SK-N-SH treated with all-trans-retinoic acid at 6 μM for 48 hours (cell line): ENCODE data around the gene DCTN5.

ENCODE experiments used
- ATAC-seq: fragments of 200-7000 bp; cut with Tn5 transposase; 3 replicates; pipeline ENCODE4 v1.9.1; 2020; ENCODE audit warnings: mild to moderate bottlenecking, moderate library complexity
- CSDC2 ChIP-seq: fragments of 250-450 bp; sonication (Bioruptor Pico); IDR thresholded peaks from 2 replicates; pipeline ENCODE4 v1.5.0; 2020; ENCODE audit warnings: mild to moderate bottlenecking, moderate library complexity
- ESRRG ChIP-seq: fragments of 250-450 bp; sonication (Bioruptor Pico); IDR thresholded peaks from 2 replicates; pipeline ENCODE4 v1.6.1; 2021; ENCODE audit warnings: mild to moderate bottlenecking
- GLIS3 ChIP-seq: fragments of 250-450 bp; sonication (Bioruptor Pico); IDR thresholded peaks from 2 replicates; pipeline ENCODE4 v1.5.0; 2020; ENCODE audit warnings: mild to moderate bottlenecking, moderate library complexity
- ISL1 ChIP-seq: fragments of 250-450 bp; sonication (Bioruptor Pico); IDR thresholded peaks from 2 replicates; pipeline ENCODE4 v2.1.2; 2022; ENCODE audit warnings: mild to moderate bottlenecking, moderate library complexity
- OSR1 ChIP-seq: fragments of 250-450 bp; sonication (Bioruptor Pico); IDR thresholded peaks from 2 replicates; pipeline ENCODE4 v1.8.0; 2022; ENCODE audit warnings: moderate library complexity, mild to moderate bottlenecking, inconsistent platforms
- PPARA ChIP-seq: fragments of 250-450 bp; sonication (Bioruptor Pico); IDR thresholded peaks from 2 replicates; pipeline ENCODE4 v1.5.0; 2020; ENCODE audit warnings: mild to moderate bottlenecking, borderline replicate concordance
- TCF4 ChIP-seq: fragments of 250-450 bp; sonication (Bioruptor Pico); IDR thresholded peaks from 2 replicates; pipeline ENCODE4 v1.8.0; 2021; ENCODE audit warnings: mild to moderate bottlenecking, moderate library complexity, borderline replicate concordance
- TOX ChIP-seq: fragments of 250-450 bp; sonication (Bioruptor Pico); IDR thresholded peaks from 2 replicates; pipeline ENCODE4 v1.8.0; 2021; ENCODE audit warnings: mild to moderate bottlenecking, moderate library complexity, borderline replicate concordance
- ZC3H10 ChIP-seq: fragments of 250-450 bp; sonication (Bioruptor Pico); IDR thresholded peaks from 2 replicates; pipeline ENCODE4 v1.5.1; 2021; ENCODE audit warnings: mild to moderate bottlenecking, moderate library complexity
- ZFP3 ChIP-seq: fragments of 250-450 bp; sonication (Bioruptor Pico); IDR thresholded peaks from 2 replicates; pipeline ENCODE4 v1.5.0; 2020; ENCODE audit warnings: mild to moderate bottlenecking, moderate library complexity
- ZFP30 ChIP-seq: fragments of 450-650 bp; formaldehyde crosslinking; IDR thresholded peaks from 2 replicates; pipeline ENCODE4 v1.5.0; 2022; ENCODE audit warnings: mild to moderate bottlenecking, moderate library complexity
- ZNF565 ChIP-seq: fragments of 450-650 bp; formaldehyde crosslinking; conservative IDR thresholded peaks from 2 replicates; pipeline ENCODE4 v1.5.0; 2020; ENCODE audit warnings: low read depth, mild to moderate bottlenecking, moderate library complexity
- ZNF8 ChIP-seq: fragments of 450-650 bp; formaldehyde crosslinking; IDR thresholded peaks from 2 replicates; pipeline ENCODE4 v1.5.0; 2020; ENCODE audit warnings: mild to moderate bottlenecking, moderate library complexity
- TF ChIP-seq, protein P1 (sequence below): fragments of 250-450 bp; sonication (Bioruptor Pico); IDR thresholded peaks from 2 replicates; pipeline ENCODE4 v1.5.1; 2020; ENCODE audit warnings: low read depth, mild to moderate bottlenecking, moderate library complexity
- TF ChIP-seq, protein P2 (sequence below): fragments of 250-450 bp; sonication (Bioruptor Pico); IDR thresholded peaks from 2 replicates; pipeline ENCODE4 v1.5.1; 2021; ENCODE audit warnings: mild to moderate bottlenecking, moderate library complexity
- TF ChIP-seq, protein P3 (sequence below): fragments of 250-450 bp; sonication (Bioruptor Pico); IDR thresholded peaks from 2 replicates; pipeline ENCODE4 v1.5.0; 2020; ENCODE audit warnings: mild to moderate bottlenecking, moderate library complexity
- TF ChIP-seq, protein P4 (sequence below): fragments of 250-450 bp; sonication (Bioruptor Pico); IDR thresholded peaks from 2 replicates; pipeline ENCODE4 v1.8.0; 2020; ENCODE audit warnings: mild to moderate bottlenecking, moderate library complexity, borderline replicate concordance
- TF ChIP-seq, protein P5 (sequence below): fragments of 250-450 bp; sonication (Bioruptor Pico); IDR thresholded peaks from 2 replicates; pipeline ENCODE4 v1.8.0; 2021; ENCODE audit warnings: low read depth, mild to moderate bottlenecking, moderate library complexity, borderline replicate concordance

The DCTN5 gene

DNA sequence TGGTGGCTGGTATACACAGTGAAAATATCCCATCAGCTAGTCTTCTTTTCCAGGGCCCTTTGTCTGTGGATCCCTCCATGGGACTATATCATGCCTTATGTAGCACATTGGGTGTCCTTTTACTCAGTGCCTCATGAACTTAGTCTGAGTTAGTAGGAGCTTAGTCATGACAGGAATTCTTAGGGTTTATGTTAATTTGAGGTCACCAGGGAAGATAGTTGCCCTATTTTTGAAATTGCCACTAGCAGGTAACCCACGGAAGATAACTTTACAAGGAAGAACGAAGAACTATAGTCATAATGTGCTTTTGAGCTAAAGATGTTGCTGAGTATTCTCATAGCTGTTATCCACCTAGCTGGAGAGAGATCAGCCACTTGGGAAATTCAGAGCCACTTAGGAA is 22.7 kb downstream of the DCTN5 start:
- no peak for TF ChIP-seq ESRRG (CRISPR knock-in tag)
- TF ChIP-seq, protein P1, sequence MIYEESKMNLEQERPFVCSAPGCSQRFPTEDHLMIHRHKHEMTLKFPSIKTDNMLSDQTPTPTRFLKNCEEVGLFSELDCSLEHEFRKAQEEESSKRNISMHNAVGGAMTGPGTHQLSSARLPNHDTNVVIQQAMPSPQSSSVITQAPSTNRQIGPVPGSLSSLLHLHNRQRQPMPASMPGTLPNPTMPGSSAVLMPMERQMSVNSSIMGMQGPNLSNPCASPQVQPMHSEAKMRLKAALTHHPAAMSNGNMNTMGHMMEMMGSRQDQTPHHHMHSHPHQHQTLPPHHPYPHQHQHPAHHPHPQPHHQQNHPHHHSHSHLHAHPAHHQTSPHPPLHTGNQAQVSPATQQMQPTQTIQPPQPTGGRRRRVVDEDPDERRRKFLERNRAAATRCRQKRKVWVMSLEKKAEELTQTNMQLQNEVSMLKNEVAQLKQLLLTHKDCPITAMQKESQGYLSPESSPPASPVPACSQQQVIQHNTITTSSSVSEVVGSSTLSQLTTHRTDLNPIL (CRISPR knock-in tag): no peak
- no peak for TF ChIP-seq ZNF8
- TF ChIP-seq TOX (CRISPR knock-in tag): no peak
- TF ChIP-seq, protein P2, sequence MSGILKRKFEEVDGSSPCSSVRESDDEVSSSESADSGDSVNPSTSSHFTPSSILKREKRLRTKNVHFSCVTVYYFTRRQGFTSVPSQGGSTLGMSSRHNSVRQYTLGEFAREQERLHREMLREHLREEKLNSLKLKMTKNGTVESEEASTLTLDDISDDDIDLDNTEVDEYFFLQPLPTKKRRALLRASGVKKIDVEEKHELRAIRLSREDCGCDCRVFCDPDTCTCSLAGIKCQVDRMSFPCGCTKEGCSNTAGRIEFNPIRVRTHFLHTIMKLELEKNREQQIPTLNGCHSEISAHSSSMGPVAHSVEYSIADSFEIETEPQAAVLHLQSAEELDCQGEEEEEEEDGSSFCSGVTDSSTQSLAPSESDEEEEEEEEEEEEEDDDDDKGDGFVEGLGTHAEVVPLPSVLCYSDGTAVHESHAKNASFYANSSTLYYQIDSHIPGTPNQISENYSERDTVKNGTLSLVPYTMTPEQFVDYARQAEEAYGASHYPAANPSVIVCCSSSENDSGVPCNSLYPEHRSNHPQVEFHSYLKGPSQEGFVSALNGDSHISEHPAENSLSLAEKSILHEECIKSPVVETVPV: no peak
- TF ChIP-seq, protein P3, sequence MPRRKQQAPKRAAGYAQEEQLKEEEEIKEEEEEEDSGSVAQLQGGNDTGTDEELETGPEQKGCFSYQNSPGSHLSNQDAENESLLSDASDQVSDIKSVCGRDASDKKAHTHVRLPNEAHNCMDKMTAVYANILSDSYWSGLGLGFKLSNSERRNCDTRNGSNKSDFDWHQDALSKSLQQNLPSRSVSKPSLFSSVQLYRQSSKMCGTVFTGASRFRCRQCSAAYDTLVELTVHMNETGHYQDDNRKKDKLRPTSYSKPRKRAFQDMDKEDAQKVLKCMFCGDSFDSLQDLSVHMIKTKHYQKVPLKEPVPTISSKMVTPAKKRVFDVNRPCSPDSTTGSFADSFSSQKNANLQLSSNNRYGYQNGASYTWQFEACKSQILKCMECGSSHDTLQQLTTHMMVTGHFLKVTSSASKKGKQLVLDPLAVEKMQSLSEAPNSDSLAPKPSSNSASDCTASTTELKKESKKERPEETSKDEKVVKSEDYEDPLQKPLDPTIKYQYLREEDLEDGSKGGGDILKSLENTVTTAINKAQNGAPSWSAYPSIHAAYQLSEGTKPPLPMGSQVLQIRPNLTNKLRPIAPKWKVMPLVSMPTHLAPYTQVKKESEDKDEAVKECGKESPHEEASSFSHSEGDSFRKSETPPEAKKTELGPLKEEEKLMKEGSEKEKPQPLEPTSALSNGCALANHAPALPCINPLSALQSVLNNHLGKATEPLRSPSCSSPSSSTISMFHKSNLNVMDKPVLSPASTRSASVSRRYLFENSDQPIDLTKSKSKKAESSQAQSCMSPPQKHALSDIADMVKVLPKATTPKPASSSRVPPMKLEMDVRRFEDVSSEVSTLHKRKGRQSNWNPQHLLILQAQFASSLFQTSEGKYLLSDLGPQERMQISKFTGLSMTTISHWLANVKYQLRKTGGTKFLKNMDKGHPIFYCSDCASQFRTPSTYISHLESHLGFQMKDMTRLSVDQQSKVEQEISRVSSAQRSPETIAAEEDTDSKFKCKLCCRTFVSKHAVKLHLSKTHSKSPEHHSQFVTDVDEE (CRISPR knock-in tag): no peak
- no peak for TF ChIP-seq TCF4 (CRISPR knock-in tag)
- no peak for TF ChIP-seq ISL1 (CRISPR knock-in tag)
- no peak for TF ChIP-seq GLIS3 (CRISPR knock-in tag)
- TF ChIP-seq ZNF565: no peak
- TF ChIP-seq CSDC2 (CRISPR knock-in tag): no peak
- no peak for TF ChIP-seq PPARA
- TF ChIP-seq ZFP3: no peak
- TF ChIP-seq, protein P4, sequence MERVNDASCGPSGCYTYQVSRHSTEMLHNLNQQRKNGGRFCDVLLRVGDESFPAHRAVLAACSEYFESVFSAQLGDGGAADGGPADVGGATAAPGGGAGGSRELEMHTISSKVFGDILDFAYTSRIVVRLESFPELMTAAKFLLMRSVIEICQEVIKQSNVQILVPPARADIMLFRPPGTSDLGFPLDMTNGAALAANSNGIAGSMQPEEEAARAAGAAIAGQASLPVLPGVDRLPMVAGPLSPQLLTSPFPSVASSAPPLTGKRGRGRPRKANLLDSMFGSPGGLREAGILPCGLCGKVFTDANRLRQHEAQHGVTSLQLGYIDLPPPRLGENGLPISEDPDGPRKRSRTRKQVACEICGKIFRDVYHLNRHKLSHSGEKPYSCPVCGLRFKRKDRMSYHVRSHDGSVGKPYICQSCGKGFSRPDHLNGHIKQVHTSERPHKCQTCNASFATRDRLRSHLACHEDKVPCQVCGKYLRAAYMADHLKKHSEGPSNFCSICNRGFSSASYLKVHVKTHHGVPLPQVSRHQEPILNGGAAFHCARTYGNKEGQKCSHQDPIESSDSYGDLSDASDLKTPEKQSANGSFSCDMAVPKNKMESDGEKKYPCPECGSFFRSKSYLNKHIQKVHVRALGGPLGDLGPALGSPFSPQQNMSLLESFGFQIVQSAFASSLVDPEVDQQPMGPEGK (CRISPR knock-in tag): no peak
- TF ChIP-seq, all 23 proteins: peak for 0
- no peak for ATAC-seq

DNA sequence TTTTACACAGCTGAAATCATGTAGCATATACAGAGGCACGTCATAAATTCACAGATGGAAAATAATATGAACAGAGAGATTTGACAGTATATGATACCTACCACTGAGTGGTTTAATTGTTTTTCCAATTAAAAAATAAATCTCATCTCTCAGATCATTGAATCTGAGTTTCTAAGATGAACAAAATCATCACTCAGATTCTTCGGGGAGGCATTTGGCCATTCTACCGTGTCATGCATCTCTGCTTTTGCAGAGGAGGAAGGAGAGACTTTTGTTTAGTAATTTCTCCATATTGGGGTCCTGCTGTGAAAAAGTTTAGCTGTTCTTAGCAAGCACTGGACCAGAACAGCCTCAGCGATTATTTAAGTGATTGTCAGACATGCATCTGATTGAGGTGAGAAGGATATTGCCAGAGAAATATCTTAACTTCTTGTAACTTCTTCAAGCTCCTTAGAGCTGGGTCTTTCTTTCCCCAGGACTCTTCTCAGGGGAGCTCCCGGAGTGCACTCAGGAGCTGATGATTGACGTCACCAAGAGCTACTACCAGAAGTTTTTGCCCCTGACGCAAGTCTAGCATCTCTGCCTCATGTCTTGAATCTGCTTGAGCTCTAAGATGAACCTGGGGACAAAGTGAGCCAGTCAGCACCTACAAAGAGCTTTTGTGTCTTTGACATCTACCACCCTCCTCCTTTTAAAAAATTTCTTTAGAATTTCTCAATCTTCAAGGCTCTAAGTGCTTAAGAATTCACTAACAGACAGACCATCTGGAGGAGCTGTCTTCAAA is 25.5 kb downstream of the DCTN5 start:
- TF ChIP-seq GLIS3 (CRISPR knock-in tag): no peak
- TF ChIP-seq TOX (CRISPR knock-in tag): no peak
- no peak for TF ChIP-seq ZC3H10 (CRISPR knock-in tag)
- no peak for TF ChIP-seq ZFP30 (CRISPR knock-in tag)
- TF ChIP-seq, protein P2: no peak
- TF ChIP-seq, protein P4 (CRISPR knock-in tag): no peak
- TF ChIP-seq, protein P1 (CRISPR knock-in tag): no peak
- no peak for ATAC-seq

DNA sequence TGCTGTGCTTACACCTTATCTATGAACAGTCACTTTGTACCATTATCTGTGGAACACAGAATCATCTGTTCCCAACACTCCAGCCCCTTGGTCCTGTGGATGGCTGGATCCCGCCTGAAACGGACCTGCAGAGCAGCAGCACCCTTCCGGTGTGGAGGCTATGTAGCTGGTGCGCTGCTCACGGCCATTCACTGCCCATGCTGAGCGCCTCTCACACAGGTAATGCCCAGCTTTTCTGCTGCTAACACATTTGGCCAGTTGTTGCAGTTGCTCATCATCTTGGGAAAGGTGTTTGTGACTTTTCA is 26.0 kb downstream of the DCTN5 start:
- no peak for ATAC-seq
- TF ChIP-seq CSDC2 (CRISPR knock-in tag) (no peak), ZFP3 (no peak), ZFP30 (CRISPR knock-in tag) (no peak), GLIS3 (CRISPR knock-in tag) (no peak), OSR1 (CRISPR knock-in tag) (no peak)
- TF ChIP-seq, protein P5, sequence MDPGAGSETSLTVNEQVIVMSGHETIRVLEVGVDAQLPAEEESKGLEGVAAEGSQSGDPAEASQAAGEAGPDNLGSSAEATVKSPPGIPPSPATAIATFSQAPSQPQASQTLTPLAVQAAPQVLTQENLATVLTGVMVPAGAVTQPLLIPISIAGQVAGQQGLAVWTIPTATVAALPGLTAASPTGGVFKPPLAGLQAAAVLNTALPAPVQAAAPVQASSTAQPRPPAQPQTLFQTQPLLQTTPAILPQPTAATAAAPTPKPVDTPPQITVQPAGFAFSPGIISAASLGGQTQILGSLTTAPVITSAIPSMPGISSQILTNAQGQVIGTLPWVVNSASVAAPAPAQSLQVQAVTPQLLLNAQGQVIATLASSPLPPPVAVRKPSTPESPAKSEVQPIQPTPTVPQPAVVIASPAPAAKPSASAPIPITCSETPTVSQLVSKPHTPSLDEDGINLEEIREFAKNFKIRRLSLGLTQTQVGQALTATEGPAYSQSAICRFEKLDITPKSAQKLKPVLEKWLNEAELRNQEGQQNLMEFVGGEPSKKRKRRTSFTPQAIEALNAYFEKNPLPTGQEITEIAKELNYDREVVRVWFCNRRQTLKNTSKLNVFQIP (CRISPR knock-in tag): no peak
